HCT116 (cell line): ENCODE measurements around the gene SDK1.

ENCODE experiments used
- EGR1 ChIP-seq: IDR thresholded peaks from 2 replicates; pipeline ENCODE4 v1.6.1; 2012; ENCODE audit warnings: low read depth
- EZH2phosphoT487 ChIP-seq: fragments of 200-600 bp; IDR thresholded peaks from 2 replicates; pipeline ENCODE4 v1.6.1; 2018; ENCODE audit warnings: antibody characterized with exemption, borderline replicate concordance
- JUND ChIP-seq: IDR thresholded peaks from 2 replicates; pipeline ENCODE4 v1.6.1; 2012
- POLR2AphosphoS5 ChIP-seq: IDR thresholded peaks from 2 replicates; pipeline ENCODE4 v1.6.1; 2011; ENCODE audit warnings: mild to moderate bottlenecking, low read depth, low read length, moderate library complexity
- TF ChIP-seq, protein P1 (sequence below), 3 experiments: fragments of 200-600 bp in 1 of 3; sonication (generic) in 1 of 3; IDR thresholded peaks in 2 of 3; conservative IDR thresholded peaks in 1 of 3; 2 replicates each; pipeline ENCODE4 v1.5.1; 2012 to 2017; ENCODE audit warnings: low read depth in 2 of 3, low read length in 2 of 3, antibody characterized with exemption in 1 of 3, borderline replicate concordance in 1 of 3, control low read depth in 1 of 3, mild to moderate bottlenecking in 1 of 3, mixed read lengths in 1 of 3, mixed run types in 1 of 3, moderate library complexity in 1 of 3; ENCODE audit not compliant: insufficient read depth in 1 of 3
- TF ChIP-seq, protein P2 (sequence below): IDR thresholded peaks from 2 replicates; pipeline ENCODE4 v1.6.1; 2012
- TF ChIP-seq, protein P3 (sequence below): IDR thresholded peaks from 2 replicates; pipeline ENCODE4 v1.6.1; 2012

DNA sequence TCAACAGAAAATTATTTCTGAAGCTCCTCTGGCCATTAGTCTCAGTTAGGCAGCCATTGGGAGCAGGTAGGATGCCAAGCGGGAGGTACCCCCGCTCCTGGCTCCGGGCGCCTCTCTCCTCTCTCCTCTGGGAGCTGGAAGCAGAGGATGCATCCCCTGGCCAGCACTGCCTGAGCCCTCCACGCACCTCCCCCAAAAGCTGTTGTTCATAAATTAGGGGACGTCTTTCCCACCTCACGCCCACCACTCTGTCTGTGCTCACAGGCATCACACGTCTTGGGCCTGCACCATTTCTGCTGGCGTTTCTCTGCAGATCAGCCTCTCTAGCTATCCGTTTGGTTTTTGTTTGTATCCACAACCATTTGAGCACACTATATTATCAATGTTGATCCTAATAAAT lies 772.0 kb downstream of the SDK1 start:
- TF ChIP-seq, protein P1, sequence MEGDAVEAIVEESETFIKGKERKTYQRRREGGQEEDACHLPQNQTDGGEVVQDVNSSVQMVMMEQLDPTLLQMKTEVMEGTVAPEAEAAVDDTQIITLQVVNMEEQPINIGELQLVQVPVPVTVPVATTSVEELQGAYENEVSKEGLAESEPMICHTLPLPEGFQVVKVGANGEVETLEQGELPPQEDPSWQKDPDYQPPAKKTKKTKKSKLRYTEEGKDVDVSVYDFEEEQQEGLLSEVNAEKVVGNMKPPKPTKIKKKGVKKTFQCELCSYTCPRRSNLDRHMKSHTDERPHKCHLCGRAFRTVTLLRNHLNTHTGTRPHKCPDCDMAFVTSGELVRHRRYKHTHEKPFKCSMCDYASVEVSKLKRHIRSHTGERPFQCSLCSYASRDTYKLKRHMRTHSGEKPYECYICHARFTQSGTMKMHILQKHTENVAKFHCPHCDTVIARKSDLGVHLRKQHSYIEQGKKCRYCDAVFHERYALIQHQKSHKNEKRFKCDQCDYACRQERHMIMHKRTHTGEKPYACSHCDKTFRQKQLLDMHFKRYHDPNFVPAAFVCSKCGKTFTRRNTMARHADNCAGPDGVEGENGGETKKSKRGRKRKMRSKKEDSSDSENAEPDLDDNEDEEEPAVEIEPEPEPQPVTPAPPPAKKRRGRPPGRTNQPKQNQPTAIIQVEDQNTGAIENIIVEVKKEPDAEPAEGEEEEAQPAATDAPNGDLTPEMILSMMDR (IDR thresholded peaks at IDR 0.05 in 2 of 3, conservative IDR thresholded peaks at IDR 0.05 in 1 of 3; ENCODE audit: borderline replicate concordance in 1 of 3, insufficient read depth in 1 of 3, low read depth in 2 of 3, low read length in 2 of 3) = no peak
- TF ChIP-seq, protein P2, sequence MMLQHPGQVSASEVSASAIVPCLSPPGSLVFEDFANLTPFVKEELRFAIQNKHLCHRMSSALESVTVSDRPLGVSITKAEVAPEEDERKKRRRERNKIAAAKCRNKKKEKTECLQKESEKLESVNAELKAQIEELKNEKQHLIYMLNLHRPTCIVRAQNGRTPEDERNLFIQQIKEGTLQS = no peak
- no peak for TF ChIP-seq POLR2AphosphoS5
- no peak for TF ChIP-seq EGR1
- TF ChIP-seq EZH2phosphoT487 = no peak
- TF ChIP-seq, protein P3, sequence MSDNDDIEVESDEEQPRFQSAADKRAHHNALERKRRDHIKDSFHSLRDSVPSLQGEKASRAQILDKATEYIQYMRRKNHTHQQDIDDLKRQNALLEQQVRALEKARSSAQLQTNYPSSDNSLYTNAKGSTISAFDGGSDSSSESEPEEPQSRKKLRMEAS = no peak
- TF ChIP-seq JUND = no peak
